A673 (cell line): ENCODE results near the gene PCNX1.

ENCODE experiments used
- EZH2 ChIP-seq: fragments of 200-600 bp; sonication (generic); IDR thresholded peaks from 2 replicates; pipeline ENCODE4 v1.6.1; 2017; ENCODE audit warnings: borderline replicate concordance, low read depth, mild to moderate bottlenecking, mixed read lengths, antibody characterized with exemption, low read length; ENCODE audit not compliant: poor library complexity, severe bottlenecking
- TF ChIP-seq, protein P1 (sequence below): fragments of 300-800, 200-600 bp; sonication (generic); conservative IDR thresholded peaks from 2 replicates; pipeline ENCODE4 v1.5.1; 2017; ENCODE audit warnings: low read depth, mild to moderate bottlenecking, antibody characterized with exemption, low read length, moderate library complexity, mixed read lengths

DNA sequence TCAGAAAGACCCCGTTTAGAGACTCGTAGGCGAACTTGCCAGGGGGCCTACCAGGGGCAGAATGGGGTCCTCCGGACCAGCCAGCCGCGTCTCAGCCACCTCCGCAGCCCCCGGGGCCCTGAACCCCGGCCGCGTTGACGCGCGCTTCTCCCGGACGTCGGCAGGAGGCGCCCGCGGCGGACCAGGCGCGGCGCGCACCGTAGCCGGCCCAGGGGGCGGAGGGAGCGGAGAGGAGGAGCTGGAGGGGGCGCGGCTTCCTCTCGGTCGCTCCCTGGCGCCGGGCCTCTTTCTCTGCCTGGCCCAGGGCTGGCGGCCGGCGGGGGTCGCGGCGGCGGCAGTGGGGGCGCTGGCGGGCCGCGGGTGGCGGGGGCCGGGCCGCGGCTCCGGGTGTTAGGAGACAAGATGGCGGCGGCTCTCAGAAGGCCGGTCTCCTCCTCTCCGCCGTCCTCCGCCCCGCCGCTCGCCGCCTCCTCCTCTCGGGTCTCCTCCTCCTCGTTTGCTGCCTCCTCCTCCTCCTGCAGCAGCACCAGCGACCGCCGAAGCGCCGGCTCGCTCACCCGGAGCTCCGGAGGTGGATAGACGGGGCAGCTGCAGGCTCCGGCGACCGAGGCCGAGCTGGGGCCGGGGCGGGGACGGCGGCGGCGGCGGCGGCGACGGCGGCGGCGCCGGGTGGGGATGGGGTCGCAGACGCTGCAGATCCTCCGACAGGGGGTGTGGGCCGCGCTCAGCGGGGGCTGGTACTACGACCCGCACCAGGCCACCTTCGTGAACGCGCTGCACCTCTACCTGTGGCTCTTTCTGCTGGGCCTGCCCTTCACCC lies at the start of gene PCNX1:
- TF ChIP-seq, protein P1, sequence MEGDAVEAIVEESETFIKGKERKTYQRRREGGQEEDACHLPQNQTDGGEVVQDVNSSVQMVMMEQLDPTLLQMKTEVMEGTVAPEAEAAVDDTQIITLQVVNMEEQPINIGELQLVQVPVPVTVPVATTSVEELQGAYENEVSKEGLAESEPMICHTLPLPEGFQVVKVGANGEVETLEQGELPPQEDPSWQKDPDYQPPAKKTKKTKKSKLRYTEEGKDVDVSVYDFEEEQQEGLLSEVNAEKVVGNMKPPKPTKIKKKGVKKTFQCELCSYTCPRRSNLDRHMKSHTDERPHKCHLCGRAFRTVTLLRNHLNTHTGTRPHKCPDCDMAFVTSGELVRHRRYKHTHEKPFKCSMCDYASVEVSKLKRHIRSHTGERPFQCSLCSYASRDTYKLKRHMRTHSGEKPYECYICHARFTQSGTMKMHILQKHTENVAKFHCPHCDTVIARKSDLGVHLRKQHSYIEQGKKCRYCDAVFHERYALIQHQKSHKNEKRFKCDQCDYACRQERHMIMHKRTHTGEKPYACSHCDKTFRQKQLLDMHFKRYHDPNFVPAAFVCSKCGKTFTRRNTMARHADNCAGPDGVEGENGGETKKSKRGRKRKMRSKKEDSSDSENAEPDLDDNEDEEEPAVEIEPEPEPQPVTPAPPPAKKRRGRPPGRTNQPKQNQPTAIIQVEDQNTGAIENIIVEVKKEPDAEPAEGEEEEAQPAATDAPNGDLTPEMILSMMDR, result peak; percentile 68
- no peak for TF ChIP-seq EZH2
